ENCODE measurements around the gene ASXL1. TPM values are rescaled to one million over a fixed set of nuclear protein-coding genes. Genes with fewer than 3 reads are reported as not detected.

The ASXL1 gene
- total RNA-seq, 1 donor from 2014 or later: 30.7 TPM

- DNase-seq (ENCODE audit: low read depth, low spot score): no peak
These were observed 120.9 kb downstream of the ASXL1 start for GRCh38 chr20:32479012-32479411.

GRCh38 chr20:32479697-32480171 lies 121.6 kb downstream of the ASXL1 start:
- DNase-seq (ENCODE audit: low read depth, low spot score): no peak

DNA sequence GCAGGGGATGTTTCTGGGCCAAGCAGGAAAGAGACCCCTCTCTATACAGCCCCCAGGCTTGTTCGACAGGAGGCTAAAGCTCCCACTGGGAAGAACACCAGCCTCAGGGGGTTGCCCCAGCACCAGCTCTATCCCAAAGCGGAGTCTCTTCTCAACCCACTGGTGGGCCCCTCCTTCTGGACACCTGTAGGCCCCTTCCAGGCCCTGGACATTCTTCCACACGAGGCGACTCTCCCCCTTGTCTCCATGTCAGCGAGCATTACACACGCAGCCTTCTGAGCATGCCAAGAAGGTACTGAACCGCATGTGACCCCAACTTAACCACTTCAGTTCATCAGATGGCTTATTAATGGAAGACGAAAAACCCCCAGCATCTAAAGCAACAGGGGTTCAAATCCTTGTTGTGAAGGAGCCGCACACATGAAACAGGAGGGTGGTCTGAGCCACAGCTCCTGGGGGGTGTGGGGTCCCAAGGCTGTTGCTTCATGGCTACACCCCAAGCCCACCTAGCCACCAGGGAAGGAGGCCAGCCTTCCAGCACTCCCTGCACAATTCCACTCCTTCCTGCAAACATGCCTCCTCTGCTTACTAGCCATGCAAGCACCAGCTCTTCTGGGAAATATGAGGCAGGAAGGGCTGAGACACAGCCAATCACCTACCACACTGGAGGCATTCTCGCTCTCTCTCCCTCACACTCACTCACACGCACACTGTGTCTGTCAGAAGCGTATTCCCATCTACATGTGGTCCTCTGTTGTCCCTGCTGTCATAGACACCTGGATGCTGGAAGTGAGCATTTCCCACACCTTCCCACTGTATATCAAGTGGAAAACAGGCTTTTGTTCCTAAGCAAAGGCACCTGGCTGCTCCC lies 122.5 kb downstream of the ASXL1 start:
- DNase-seq (ENCODE audit: low read depth, low spot score): no peak

DNA sequence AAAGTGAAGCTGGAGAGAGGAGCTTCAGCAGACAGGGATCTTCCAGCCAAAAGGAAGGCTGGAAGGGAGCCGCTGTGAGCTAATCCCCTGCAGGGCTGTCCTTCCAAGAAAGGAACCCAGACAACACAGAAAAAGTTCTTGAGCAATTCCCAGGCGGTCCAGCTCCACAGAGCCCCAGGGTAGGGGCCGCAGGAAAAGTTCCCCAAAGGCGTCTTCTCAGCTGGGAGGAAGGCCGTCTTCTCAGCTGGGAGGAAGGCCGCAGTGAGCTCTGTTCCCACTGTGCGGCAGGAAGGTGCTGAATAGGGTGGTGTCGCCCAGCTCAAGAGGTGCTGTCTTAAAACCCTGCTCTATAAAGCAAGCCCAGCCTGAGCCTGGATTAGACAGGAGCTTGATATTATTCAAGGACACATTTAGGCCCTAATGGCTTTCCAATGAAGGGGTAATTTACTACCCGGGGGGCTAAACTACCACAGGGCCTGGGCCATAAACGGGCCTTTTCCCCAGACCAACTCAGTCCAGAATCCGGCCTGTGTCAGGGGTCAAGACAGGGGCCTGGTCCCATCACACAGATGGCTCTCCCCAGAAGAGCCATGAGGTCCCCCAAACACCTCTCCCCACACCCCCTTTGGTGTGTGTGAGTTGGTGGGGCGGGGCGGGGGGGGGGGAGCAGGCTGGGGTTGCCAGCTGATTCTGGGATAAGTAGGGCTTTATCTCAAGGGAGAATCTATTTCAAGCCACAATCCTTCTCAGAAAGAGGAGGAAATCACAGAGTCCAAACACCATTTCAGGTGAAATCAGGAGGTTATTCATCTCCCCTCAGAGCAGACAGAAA lies 123.4 kb downstream of the ASXL1 start:
- no peak for DNase-seq (ENCODE audit: low read depth, low spot score)

DNA sequence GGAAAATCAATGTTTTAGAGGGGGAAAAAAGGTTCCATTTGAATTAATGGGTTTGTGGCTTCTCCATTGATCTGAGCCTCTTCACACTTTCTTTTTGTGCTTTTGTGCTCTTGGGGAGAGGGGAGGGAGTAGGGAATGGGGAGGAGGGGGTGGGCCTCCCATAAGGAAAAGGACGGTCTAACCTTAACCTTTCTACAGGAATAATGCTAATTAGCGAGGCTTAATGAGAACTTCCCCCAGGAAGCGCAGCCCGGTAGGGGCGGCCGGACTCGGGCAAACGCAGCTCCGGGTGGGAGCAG lies 124.0 kb downstream of the ASXL1 start:
- no peak for DNase-seq (ENCODE audit: low read depth, low spot score)

DNA sequence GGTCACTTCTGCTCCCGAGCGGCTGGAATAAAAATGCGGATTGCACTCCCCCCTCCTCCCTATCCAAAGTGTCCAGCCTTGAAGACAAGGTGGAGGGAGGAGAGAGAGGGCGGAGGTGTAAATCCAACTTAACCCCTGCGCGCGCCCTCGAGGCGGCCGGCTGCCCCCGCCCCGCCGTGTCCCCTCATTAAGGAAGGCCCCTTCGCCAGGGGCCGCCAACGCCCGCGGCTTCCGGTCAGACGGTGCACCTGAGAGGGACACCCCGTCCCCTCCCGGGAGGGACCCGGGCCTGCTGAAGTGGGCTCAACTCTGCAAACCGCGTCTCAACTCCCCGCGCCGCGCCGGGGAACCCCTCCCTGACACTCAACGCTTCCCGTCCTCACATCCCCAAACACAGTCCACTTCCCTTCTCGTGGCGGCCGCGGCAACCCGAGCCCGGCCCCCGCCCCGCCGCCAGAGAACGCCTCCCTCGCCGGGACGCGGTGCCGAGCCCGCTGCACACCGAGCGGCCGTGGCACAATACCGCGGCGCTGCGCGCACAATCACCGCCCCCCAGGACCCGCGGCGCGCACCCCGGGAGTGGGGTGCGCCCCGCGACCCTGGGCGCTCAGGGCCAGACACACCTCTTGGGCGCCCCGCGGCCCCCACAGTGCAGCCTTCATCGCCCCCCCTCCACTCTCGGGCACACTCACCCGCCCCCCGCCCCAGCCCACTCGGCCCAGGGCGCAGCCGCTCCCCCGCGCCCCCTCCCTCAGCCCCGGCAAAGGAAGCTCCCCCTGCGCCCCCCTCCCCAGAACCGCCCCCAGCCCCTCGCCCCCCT lies 124.5 kb downstream of the ASXL1 start:
- DNase-seq (ENCODE audit: low read depth, low spot score): no peak

DNA sequence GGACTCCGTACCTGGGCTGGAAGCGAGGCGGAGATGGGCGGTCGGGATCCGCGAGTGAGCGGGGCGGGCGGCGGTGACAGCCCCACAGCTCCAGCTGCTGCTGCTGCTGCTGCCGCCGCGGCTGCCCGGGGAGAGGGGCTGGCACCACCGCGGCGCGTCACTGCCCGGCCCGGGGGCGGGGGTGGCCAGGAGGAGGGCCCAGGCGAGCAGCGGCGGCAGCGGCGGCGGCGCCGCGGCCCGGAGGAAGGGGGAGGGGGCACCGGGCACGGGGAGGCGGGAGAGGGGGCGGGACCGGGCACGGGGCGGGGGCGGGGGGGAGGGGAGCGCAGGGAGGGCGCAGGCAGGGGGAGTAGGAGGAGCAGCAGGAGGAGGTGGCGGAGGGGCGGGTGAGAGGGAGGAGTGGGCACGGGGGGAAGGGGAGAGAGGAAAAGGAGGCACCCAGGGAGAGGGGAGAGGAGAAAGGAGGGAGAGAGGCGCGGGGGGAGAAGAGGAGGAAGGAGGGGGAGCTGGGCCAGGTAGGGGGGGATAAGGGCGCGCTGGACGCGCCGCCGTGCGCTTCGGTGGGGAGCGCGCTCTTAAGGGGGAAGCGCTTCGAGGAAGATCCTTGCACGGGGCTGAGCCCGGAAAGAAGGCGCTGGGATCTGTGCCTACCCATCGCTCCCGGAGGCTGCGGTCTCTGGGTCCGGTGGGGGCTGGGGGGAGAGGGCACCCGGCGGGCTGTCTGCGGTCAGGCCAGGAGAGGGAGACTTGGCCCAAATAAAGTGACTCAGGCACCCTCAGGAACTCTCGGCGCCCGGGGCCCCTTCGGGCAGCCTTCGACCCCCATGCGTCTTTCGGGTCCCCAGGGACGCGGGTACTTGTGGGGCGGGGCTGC lies 125.5 kb downstream of the ASXL1 start:
- no peak for DNase-seq (ENCODE audit: low read depth, low spot score)

DNA sequence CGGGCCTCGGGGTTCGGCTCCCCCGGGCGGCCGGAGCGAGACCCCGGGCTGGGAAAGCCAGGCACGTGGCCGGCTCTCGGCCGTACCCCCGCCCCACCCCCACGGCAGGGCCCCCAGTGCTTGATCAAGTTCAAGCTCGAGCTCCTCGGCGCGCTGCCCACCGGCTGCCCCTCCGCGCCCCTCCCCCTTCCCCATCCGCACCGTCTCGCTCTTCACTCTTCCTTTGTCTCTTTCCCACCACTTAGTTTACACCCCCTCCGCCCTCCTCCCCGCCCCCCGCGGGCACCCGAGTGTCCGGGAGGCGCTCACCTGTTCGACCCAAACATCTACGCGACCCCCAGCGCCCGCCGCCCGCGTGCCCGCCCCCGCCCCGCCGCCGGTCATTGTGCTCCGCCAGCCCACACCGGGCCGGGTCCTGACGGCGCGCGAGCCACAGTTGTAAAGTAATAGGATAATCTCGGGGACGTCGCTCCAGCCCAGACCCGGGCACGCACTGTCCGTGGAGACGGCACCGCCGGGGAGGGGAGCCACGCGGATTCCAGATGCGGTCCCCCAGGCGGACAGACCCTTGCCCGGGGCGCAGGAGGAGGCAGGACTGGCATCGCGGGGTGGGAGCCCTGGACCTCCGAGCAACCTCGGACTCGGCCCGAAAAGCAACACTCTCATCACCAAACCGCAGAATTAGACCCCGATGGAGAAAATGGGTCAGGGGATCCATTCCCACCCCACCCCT lies 126.3 kb downstream of the ASXL1 start:
- DNase-seq (ENCODE audit: low read depth, low spot score): no peak

- DNase-seq (ENCODE audit: low read depth, low spot score): no peak
These were observed 127.0 kb downstream of the ASXL1 start for GRCh38 chr20:32484958-32485769.

- DNase-seq (ENCODE audit: low read depth, low spot score): no peak
These were observed 127.8 kb downstream of the ASXL1 start for GRCh38 chr20:32485770-32486478.

DNA sequence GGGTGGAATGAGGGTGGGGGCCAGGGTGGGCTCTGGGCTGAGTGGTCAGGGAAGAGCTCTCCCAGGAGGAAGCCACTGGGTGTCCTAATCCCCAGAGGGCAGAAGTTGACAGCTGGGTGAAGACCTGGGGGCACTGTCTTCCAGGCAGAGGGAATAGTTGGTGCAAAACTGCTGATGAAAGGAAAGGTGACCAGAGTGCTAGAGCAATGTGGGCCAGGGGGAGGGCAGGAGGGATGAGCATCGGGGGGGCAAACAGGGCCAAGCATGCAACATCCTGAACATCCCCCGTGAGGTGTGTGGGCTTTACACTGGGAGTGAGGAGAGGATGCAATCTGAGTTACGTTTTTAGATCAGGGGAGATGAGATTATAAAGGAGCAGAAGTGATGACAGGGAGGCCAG lies 129.2 kb downstream of the ASXL1 start:
- DNase-seq (ENCODE audit: low read depth, low spot score): no peak

- DNase-seq (ENCODE audit: low read depth, low spot score): no peak
These were observed 130.1 kb downstream of the ASXL1 start for GRCh38 chr20:32488066-32488838.

Other genes with a start within 250 kb of the ASXL1 start
- gene TM9SF4, start 248.6 kb upstream of the ASXL1 start, total RNA-seq: 24.4 and 32.5 TPM in 2 replicates
- 2.0 and 2.6 TPM in 2 replicates for gene PLAGL2, start 150.6 kb upstream of the ASXL1 start, total RNA-seq
- 37.7 and 45.0 TPM in 2 replicates for gene POFUT1, start 150.5 kb upstream of the ASXL1 start, total RNA-seq
- 31.6 and 34.3 TPM in 2 replicates for gene KIF3B, start 80.7 kb upstream of the ASXL1 start, total RNA-seq
- gene NOL4L, start 227.0 kb downstream of the ASXL1 start, total RNA-seq: 10.3 and 11.5 TPM in 2 replicates

All from pulmonary artery endothelial cell (primary cell).